Measurements from ENCODE around the gene SLC25A53.
A peak's percentile ranks its signal among the peaks of the same experiment; 100 is the strongest.

DNA sequence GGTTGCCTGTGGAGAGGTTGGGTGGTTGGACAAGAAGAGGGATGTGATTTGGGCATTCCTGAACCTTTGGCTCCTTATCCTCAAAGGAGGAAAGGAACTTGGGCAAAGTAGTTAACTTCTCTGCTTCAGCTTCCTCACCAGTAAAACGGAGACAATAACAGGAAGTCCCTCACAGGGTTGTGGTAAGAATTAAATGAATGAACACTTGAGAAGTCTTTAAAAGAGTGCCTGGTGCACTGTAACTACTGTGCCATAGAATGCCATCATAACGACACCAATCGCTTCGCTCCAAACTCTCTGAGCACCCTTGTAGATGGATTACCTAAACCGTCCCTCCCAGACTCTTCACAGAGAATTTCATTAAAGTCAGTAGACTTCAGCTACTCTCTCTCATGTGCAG is 34.0 kb downstream of the SLC25A53 start:
- TF ChIP-seq TAF1 (IDR thresholded peaks at IDR 0.05; ENCODE audit: low read depth, low read length) (no peak), POLR2A (IDR thresholded peaks at IDR 0.05; ENCODE audit: low read depth, low read length) (no peak), PAX5 (IDR thresholded peaks at IDR 0.05; ENCODE audit: insufficient read depth, low read length, severe bottlenecking) (no peak), POLR2AphosphoS5 (IDR thresholded peaks at IDR 0.05; ENCODE audit: low read depth, low read length) (no peak), SPI1 (IDR thresholded peaks at IDR 0.05; ENCODE audit: low read depth, low read length) (peak; percentile 46; the same call in 1 of the 2 replicates), POU2F2 (IDR thresholded peaks at IDR 0.05; ENCODE audit: low read depth, low read length) (no peak)

All from GM12891 (cell line).